ENCODE data around the gene TBXAS1.

DNA sequence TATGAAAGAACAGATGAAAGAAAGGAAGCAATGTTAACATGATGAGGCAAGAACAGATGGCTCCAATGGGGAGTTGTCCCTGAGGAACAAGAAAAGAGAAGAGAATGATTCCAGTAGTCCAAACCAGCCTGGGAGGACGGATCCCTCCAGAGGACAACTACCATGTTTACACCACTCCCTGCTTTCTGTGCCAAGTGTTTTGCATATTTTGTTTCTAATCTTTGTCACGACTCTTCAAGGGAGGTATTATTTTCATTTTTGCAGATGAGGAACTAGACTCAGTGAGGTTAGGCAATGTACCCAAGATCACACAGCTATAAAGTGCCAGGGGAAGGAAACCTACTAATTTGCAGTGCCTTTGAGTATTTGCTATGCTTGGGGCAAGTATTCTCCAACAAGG is 117.5 kb downstream of the TBXAS1 start:
- no peak for TF ChIP-seq POLR2AphosphoS5 (IDR thresholded peaks at IDR 0.05)
- TF ChIP-seq, protein P1, sequence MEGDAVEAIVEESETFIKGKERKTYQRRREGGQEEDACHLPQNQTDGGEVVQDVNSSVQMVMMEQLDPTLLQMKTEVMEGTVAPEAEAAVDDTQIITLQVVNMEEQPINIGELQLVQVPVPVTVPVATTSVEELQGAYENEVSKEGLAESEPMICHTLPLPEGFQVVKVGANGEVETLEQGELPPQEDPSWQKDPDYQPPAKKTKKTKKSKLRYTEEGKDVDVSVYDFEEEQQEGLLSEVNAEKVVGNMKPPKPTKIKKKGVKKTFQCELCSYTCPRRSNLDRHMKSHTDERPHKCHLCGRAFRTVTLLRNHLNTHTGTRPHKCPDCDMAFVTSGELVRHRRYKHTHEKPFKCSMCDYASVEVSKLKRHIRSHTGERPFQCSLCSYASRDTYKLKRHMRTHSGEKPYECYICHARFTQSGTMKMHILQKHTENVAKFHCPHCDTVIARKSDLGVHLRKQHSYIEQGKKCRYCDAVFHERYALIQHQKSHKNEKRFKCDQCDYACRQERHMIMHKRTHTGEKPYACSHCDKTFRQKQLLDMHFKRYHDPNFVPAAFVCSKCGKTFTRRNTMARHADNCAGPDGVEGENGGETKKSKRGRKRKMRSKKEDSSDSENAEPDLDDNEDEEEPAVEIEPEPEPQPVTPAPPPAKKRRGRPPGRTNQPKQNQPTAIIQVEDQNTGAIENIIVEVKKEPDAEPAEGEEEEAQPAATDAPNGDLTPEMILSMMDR (IDR thresholded peaks at IDR 0.05), result no peak
